HUES48 (cell line): ENCODE results near the gene MTFP1.
A peak's percentile ranks its signal among the peaks of the same experiment; 100 is the strongest.
"Not testable (repeated sequence)": the region's sequence is repeated elsewhere in the genome, so short reads cannot be mapped to it uniquely, and the experiment has no call there.

Source experiments
- H3K27ac ChIP-seq: one replicate; pipeline ENCODE4 v1.7.0; 2013; ENCODE audit warnings: low read depth, low read length, inconsistent platforms
- H3K27me3 ChIP-seq: 2 replicates; pipeline ENCODE4 v1.6.1; 2013; ENCODE audit warnings: mild to moderate bottlenecking, low read length; ENCODE audit not compliant: control insufficient read depth, insufficient read depth
- H3K36me3 ChIP-seq: 2 replicates; pipeline ENCODE4 v1.6.1; 2013; ENCODE audit warnings: low read length; ENCODE audit not compliant: control insufficient read depth, insufficient read depth
- H3K4me1 ChIP-seq: 2 replicates; pipeline ENCODE4 v1.6.1; 2013; ENCODE audit warnings: mild to moderate bottlenecking, low read length; ENCODE audit not compliant: control insufficient read depth, insufficient read depth
- H3K4me3 ChIP-seq: 2 replicates; pipeline ENCODE4 v1.5.1; 2013; ENCODE audit warnings: mild to moderate bottlenecking, low read depth, low read length
- H3K9ac ChIP-seq: 2 replicates; pipeline ENCODE4 v1.6.1; 2013; ENCODE audit warnings: mild to moderate bottlenecking, low read depth, low read length, moderate library complexity
- H3K9me3 ChIP-seq: 2 replicates; pipeline ENCODE4 v1.6.1; 2013; ENCODE audit warnings: low read length; ENCODE audit not compliant: control insufficient read depth, insufficient read depth

The MTFP1 gene

GRCh38 chr22:30439836-30440235 lies 14.3 kb downstream of the MTFP1 start:
- peaks cover 2% of the 10 kb centered on the region; the same call in 1 of the 2 replicates for H3K4me1 ChIP-seq
- no peak overlapping the region for H3K9ac ChIP-seq
- H3K9me3 ChIP-seq, result peaks cover 5% of the 10 kb centered on the region; the same call in 1 of the 2 replicates
- no peak overlapping the region for H3K4me3 ChIP-seq
- H3K36me3 ChIP-seq, result no peaks in the 10 kb centered on the region
- H3K27ac ChIP-seq, result no peak overlapping the region
- no peaks in the 10 kb centered on the region for H3K27me3 ChIP-seq

- H3K36me3 ChIP-seq, result no peaks in the 10 kb centered on the region
- no peak overlapping the region for H3K4me3 ChIP-seq
- no peaks in the 10 kb centered on the region for H3K27me3 ChIP-seq
- H3K9ac ChIP-seq, result no peak overlapping the region
- H3K9me3 ChIP-seq, result peaks cover 1% of the 10 kb centered on the region; the same call in 1 of the 2 replicates
- H3K4me1 ChIP-seq, result peaks cover 5% of the 10 kb centered on the region; the same call in 1 of the 2 replicates
- no peak overlapping the region for H3K27ac ChIP-seq
Measured at GRCh38 chr22:30441088-30441487, 15.5 kb downstream of the MTFP1 start.

GRCh38 chr22:30444632-30445437 lies 19.3 kb downstream of the MTFP1 start:
- H3K4me1 ChIP-seq, result peaks cover 5% of the 10 kb centered on the region; the same call in 1 of the 2 replicates
- no peaks in the 10 kb centered on the region for H3K27me3 ChIP-seq
- no peak overlapping the region for H3K27ac ChIP-seq
- H3K4me3 ChIP-seq, result 0 out of 2 replicates have a peak overlapping the region, but pooled peaks have one; percentile 31
- no peak overlapping the region for H3K9ac ChIP-seq
- no peaks in the 10 kb centered on the region for H3K9me3 ChIP-seq
- no peaks in the 10 kb centered on the region for H3K36me3 ChIP-seq

GRCh38 chr22:30445438-30446145 lies 20.0 kb downstream of the MTFP1 start:
- no peaks in the 10 kb centered on the region for H3K36me3 ChIP-seq
- no peaks in the 10 kb centered on the region for H3K27me3 ChIP-seq
- peaks cover 5% of the 10 kb centered on the region; the same call in 1 of the 2 replicates for H3K4me1 ChIP-seq
- H3K9ac ChIP-seq, result no peak overlapping the region
- H3K27ac ChIP-seq, result no peak overlapping the region
- no peak overlapping the region for H3K4me3 ChIP-seq
- no peaks in the 10 kb centered on the region for H3K9me3 ChIP-seq

GRCh38 chr22:30447656-30448055 lies 22.1 kb downstream of the MTFP1 start:
- no peak overlapping the region for H3K27ac ChIP-seq
- no peak overlapping the region for H3K4me3 ChIP-seq
- peaks cover 5% of the 10 kb centered on the region; the same call in 1 of the 2 replicates for H3K4me1 ChIP-seq
- no peak overlapping the region for H3K9ac ChIP-seq
- H3K9me3 ChIP-seq, result no peaks in the 10 kb centered on the region
- no peaks in the 10 kb centered on the region for H3K36me3 ChIP-seq
- H3K27me3 ChIP-seq, result no peaks in the 10 kb centered on the region

GRCh38 chr22:30451488-30451887 lies 25.9 kb downstream of the MTFP1 start:
- not testable (repeated sequence) for H3K9ac ChIP-seq, H3K27ac ChIP-seq, H3K36me3 ChIP-seq, H3K9me3 ChIP-seq, H3K4me1 ChIP-seq, H3K4me3 ChIP-seq, H3K27me3 ChIP-seq

- no peaks in the 10 kb centered on the region for H3K4me1 ChIP-seq
- no peak overlapping the region for H3K4me3 ChIP-seq
- no peaks in the 10 kb centered on the region for H3K36me3 ChIP-seq
- H3K27ac ChIP-seq, result no peak overlapping the region
- H3K27me3 ChIP-seq, result no peaks in the 10 kb centered on the region
- no peaks in the 10 kb centered on the region for H3K9me3 ChIP-seq
- no peak overlapping the region for H3K9ac ChIP-seq
Measured at GRCh38 chr22:30452861-30453260, 27.3 kb downstream of the MTFP1 start.

GRCh38 chr22:30453731-30454510 lies 28.4 kb downstream of the MTFP1 start:
- Histone ChIP-seq H3K4me1 (no peaks in the 10 kb centered on the region), H3K36me3 (no peaks in the 10 kb centered on the region), H3K9ac (no peak overlapping the region), H3K27ac (no peak overlapping the region), H3K9me3 (no peaks in the 10 kb centered on the region), H3K4me3 (no peak overlapping the region), H3K27me3 (no peaks in the 10 kb centered on the region)

- H3K9me3 ChIP-seq, result no peaks in the 10 kb centered on the region
- H3K36me3 ChIP-seq, result no peaks in the 10 kb centered on the region
- no peaks in the 10 kb centered on the region for H3K4me1 ChIP-seq
- H3K27ac ChIP-seq, result no peak overlapping the region
- H3K27me3 ChIP-seq, result no peaks in the 10 kb centered on the region
- H3K9ac ChIP-seq, result no peak overlapping the region
- no peak overlapping the region for H3K4me3 ChIP-seq
Measured at GRCh38 chr22:30455075-30455840, 29.7 kb downstream of the MTFP1 start.

- Histone ChIP-seq H3K27me3 (no peaks in the 10 kb centered on the region), H3K36me3 (no peaks in the 10 kb centered on the region), H3K27ac (no peak overlapping the region), H3K4me1 (no peaks in the 10 kb centered on the region), H3K9ac (no peak overlapping the region), H3K4me3 (no peak overlapping the region), H3K9me3 (no peaks in the 10 kb centered on the region)
Measured at GRCh38 chr22:30457981-30458380, 32.4 kb downstream of the MTFP1 start.
